Memory B cell (primary cell): Measurements from ENCODE around the gene ZDHHC4.
"Not testable (repeated sequence)": the region's sequence is repeated elsewhere in the genome, so short reads cannot be mapped to it uniquely, and the experiment has no call there.

Experiments used
- ATAC-seq: fragments of 150-1000 bp; cut with Tn5 transposase; 2 replicates; pipeline ENCODE4 v1.10.0; 2021; ENCODE audit warnings: low read depth, mild to moderate bottlenecking, moderate library complexity
- DNase-seq, 2 donors: peaks; one replicate each; pipeline ENCODE4 v3.0.0; 2022; ENCODE audit warnings: low spot score in 2 of 2
- H3K27ac Mint-ChIP-seq: one replicate; pipeline ENCODE4 v1.8.0; 2022; ENCODE audit warnings: mild to moderate bottlenecking, moderate library complexity, mixed read lengths
- H3K27me3 Mint-ChIP-seq: one replicate; pipeline ENCODE4 v1.8.0; 2022; ENCODE audit warnings: mixed read lengths
- H3K36me3 Mint-ChIP-seq: one replicate; pipeline ENCODE4 v1.8.0; 2022; ENCODE audit warnings: mild to moderate bottlenecking, mixed read lengths
- H3K4me1 Mint-ChIP-seq: one replicate; pipeline ENCODE4 v1.8.0; 2022; ENCODE audit warnings: mixed read lengths
- H3K4me3 Mint-ChIP-seq: one replicate; pipeline ENCODE4 v1.8.0; 2022; ENCODE audit warnings: mild to moderate bottlenecking, moderate library complexity, mixed read lengths
- H3K9me3 Mint-ChIP-seq: one replicate; pipeline ENCODE4 v1.8.0; 2022; ENCODE audit warnings: mixed read lengths

Gene ZDHHC4

DNA sequence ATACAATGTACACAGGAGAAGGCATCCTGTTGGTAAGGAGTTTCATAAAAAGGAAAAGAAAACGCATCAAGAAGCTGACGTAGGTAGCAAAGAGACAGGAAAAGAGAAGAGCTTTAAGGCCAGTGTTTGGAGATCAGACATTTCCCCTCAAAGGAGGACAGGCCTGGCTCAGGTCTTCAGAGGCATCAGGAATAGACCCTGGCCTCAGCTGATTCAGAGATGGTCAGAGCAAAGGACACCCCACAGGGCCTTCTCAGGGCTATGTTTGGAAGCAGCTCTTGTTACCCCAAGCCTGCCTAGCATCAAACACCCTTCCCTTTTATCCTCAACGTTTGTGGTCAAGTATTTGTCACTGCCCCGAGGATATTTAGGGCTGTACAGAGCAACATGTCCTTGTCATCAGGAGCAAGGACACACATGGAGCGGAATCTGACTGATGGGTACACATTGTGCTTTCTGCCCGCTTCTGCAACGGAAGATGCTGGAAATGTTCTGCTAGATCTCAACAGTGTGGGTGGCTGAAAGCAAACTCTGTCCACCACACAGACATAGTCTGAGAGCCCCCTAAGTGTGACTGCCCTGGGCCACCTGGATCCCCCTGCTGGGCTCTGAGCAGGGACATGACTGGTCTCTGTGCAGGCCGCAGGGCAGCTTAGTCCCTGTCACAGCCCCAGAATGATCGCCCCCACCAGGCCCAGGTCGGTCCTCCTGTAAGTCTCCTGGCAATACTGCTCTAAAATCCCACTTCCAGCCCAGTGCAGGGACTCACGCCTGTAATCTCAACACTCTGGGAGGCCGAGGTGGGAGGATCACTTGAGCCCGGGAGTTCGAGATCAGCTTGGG lies 1.0 kb upstream of the ZDHHC4 start:
- DNase-seq: no peak
- Mint-ChIP-seq H3K27ac (no peak overlapping the region), H3K9me3 (no peaks in the 10 kb centered on the region)

DNA sequence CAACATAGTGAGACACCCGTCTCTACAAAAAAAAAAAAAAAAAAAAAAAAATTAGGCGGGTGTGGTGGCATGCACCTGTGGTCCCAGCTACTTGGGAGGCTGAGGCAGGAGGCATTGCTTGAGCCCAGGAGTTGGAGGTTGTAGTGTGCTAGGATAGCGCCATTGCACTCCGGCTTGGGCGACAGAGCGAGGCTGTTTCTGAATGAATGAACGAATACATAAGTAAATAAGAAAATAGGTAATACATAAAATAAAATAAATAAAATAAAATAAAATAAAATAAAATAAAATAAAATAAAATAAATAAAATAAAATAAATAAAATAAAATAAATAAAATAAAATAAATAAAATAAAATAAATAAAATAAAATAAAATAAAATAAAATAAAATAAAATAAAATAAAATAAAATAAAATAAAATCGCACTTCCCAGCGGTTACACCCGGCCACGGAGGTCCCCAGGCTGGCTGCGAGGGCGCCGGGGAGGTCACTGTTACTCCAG lies 336 bp upstream of the ZDHHC4 start:
- DNase-seq, H3K9me3 Mint-ChIP-seq, H3K27me3 Mint-ChIP-seq: not testable (repeated sequence)
- H3K36me3 Mint-ChIP-seq: peaks cover 11% of the 10 kb centered on the region
- H3K27ac Mint-ChIP-seq: peak overlapping the region; percentile 95
- H3K4me3 Mint-ChIP-seq: peak overlapping the region; percentile 90
- H3K4me1 Mint-ChIP-seq: peaks cover 17% of the 10 kb centered on the region
- peak; percentile 25 for ATAC-seq

More for the DNA sequence above, 1.0 kb upstream of the ZDHHC4 start:
- peaks cover 3% of the 10 kb centered on the region for H3K27me3 Mint-ChIP-seq
- no peak for ATAC-seq
- H3K4me3 Mint-ChIP-seq: peak overlapping the region; percentile 85
- H3K4me1 Mint-ChIP-seq: peaks cover 12% of the 10 kb centered on the region
- peaks cover 7% of the 10 kb centered on the region for H3K36me3 Mint-ChIP-seq

GRCh38 chr7:6578114-6579084 lies 1.1 kb downstream of the ZDHHC4 start:
- no peaks in the 10 kb centered on the region for H3K9me3 Mint-ChIP-seq
- ATAC-seq: no peak
- no peaks in the 10 kb centered on the region for H3K27me3 Mint-ChIP-seq

DNA sequence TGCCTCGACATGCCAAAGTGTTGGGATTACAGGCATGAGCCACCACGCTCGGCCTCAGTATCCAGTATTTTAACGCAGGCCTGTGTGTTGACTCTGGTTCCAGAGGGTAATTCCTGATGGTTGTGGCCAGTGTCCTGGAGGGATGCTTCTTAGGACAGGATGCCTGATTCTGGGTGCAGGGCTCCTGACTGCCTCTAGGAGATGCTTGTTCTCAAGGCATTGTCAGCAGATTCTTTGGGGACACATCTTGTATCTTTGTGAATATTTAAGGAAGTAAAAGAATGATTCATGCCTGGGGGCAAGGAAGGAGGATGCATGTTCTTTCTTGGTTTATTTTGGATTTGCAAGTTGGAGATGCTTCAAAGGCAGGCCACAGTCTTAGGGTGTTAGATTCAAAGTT lies 2.2 kb downstream of the ZDHHC4 start:
- DNase-seq (no peak), ATAC-seq (no peak)
- Mint-ChIP-seq H3K4me1 (peaks cover 19% of the 10 kb centered on the region), H3K4me3 (peak overlapping the region; percentile 14), H3K27me3 (no peaks in the 10 kb centered on the region), H3K27ac (peak overlapping the region; percentile 25), H3K36me3 (peaks cover 21% of the 10 kb centered on the region), H3K9me3 (no peaks in the 10 kb centered on the region)

More at GRCh38 chr7:6578114-6579084, 1.1 kb downstream of the ZDHHC4 start:
- Mint-ChIP-seq H3K4me1 (peaks cover 19% of the 10 kb centered on the region), H3K36me3 (peaks cover 16% of the 10 kb centered on the region), H3K4me3 (peak overlapping the region; percentile 90), H3K27ac (peak overlapping the region; percentile 95)
- DNase-seq: no peak

- not testable (repeated sequence) for H3K4me3 Mint-ChIP-seq, H3K27ac Mint-ChIP-seq
- peaks cover 37% of the 10 kb centered on the region for H3K36me3 Mint-ChIP-seq
These were observed 8.6 kb downstream of the ZDHHC4 start for GRCh38 chr7:6585746-6586432.

GRCh38 chr7:6588566-6588965 lies 11.3 kb downstream of the ZDHHC4 start:
- H3K36me3 Mint-ChIP-seq: peaks cover 29% of the 10 kb centered on the region
- H3K9me3 Mint-ChIP-seq: no peaks in the 10 kb centered on the region
- ATAC-seq: no peak
- peaks cover 9% of the 10 kb centered on the region for H3K4me1 Mint-ChIP-seq
- DNase-seq: no peak
- peak overlapping the region; percentile 47 for H3K27ac Mint-ChIP-seq
- no peaks in the 10 kb centered on the region for H3K27me3 Mint-ChIP-seq
- peak overlapping the region; percentile 34 for H3K4me3 Mint-ChIP-seq

More at GRCh38 chr7:6585746-6586432, 8.6 kb downstream of the ZDHHC4 start:
- H3K4me1 Mint-ChIP-seq: peaks cover 19% of the 10 kb centered on the region
- not testable (repeated sequence) for DNase-seq, H3K27me3 Mint-ChIP-seq, ATAC-seq, H3K9me3 Mint-ChIP-seq

DNA sequence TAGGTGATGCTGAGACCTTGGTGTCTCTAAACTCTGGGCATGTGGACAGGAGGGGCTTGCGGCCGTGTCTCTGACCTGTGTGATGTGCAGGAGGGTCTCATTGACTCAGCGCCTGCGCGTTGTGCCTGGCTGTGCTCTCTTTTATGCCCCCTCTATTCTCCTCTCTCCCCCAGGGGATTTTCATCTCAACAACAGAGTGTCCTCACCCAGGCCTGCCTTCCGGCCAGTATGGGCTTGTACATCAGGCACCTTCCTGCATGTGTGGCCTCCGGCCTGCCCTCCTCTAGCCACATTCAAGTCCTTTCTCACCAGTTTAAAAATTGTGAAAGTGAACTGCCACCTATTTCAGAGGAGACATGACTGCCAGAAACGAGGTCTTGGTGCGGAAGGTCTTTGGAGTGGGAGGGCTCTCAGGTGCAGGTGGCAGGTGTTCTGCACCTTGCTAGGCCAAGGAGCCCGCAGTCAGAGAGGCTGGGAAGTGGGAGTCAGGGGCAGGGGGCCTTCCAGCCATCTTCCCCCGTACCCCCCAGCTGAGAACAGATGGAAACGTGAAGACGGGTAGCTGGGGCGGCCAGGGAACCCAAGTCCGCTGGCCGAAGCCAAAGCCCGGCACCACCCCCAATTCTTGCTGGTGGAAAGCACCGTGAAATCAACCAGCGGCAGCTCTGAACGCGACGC lies 12.0 kb downstream of the ZDHHC4 start:
- ATAC-seq (no peak), DNase-seq (no peak)
- peak overlapping the region; percentile 68 for H3K4me3 Mint-ChIP-seq
- H3K9me3 Mint-ChIP-seq: no peaks in the 10 kb centered on the region
- H3K27ac Mint-ChIP-seq: peak overlapping the region; percentile 47
- H3K36me3 Mint-ChIP-seq: peaks cover 28% of the 10 kb centered on the region
- H3K27me3 Mint-ChIP-seq: no peaks in the 10 kb centered on the region
- peaks cover 9% of the 10 kb centered on the region for H3K4me1 Mint-ChIP-seq

DNA sequence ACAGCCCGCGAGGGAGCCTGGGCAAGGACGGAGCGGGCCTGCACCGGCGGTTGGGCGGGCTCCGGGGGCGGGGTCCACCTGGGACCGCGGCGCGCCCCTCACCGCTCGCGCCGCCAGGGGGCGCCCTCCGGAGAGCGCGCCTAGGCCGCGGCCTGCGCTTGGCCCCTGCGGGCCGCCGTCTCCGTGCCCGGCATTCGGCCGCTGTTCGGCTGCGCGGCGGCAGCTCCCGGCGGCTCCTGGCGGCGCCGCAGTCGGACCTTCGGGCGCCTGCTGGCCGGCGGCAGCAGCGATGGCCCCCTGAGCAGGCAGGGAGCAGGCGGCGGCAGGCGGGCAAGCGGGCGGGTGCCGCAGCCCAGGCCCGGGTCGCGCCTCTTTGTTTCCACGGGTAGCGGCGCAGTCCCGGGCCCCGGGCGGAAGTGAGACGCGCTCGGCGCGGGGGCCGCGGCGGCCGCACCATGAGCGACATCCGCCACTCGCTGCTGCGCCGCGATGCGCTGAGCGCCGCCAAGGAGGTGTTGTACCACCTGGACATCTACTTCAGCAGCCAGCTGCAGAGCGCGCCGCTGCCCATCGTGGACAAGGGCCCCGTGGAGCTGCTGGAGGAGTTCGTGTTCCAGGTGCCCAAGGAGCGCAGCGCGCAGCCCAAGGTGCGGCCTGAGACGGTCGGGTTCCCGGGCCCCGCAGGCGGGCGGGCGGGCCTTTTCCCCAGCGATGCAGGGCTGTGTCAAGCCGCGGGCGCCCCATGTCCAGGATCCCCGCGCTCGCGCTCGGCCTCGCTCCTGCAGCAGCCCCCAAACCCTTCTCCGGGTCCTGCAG lies 12.8 kb downstream of the ZDHHC4 start, which contains the start of gene INTS15:
TSS of gene INTS15 (plus strand) at position 193 of the 816 bp plus-strand sequence. CDS start at position 456, 263 bp downstream.
- no peaks in the 10 kb centered on the region for H3K9me3 Mint-ChIP-seq
- H3K4me1 Mint-ChIP-seq: peaks cover 9% of the 10 kb centered on the region
- H3K27me3 Mint-ChIP-seq: no peaks in the 10 kb centered on the region
- ATAC-seq (peak; percentile 87), DNase-seq (peak; percentile 89 to 94)
- peak within 1 kb of the TSS; percentile 88 for H3K4me3 Mint-ChIP-seq
- H3K27ac Mint-ChIP-seq: peak within 1 kb of the TSS; percentile 77
- H3K36me3 Mint-ChIP-seq: peaks cover 22% of the 10 kb centered on the region

- DNase-seq (no peak), ATAC-seq (no peak)
- Mint-ChIP-seq H3K9me3 (no peaks in the 10 kb centered on the region), H3K27ac (peak overlapping the region; percentile 77), H3K27me3 (no peaks in the 10 kb centered on the region), H3K36me3 (peaks cover 21% of the 10 kb centered on the region), H3K4me1 (peaks cover 9% of the 10 kb centered on the region), H3K4me3 (peak overlapping the region; percentile 88)
These were observed 13.4 kb downstream of the ZDHHC4 start for GRCh38 chr7:6590645-6591110.

DNA sequence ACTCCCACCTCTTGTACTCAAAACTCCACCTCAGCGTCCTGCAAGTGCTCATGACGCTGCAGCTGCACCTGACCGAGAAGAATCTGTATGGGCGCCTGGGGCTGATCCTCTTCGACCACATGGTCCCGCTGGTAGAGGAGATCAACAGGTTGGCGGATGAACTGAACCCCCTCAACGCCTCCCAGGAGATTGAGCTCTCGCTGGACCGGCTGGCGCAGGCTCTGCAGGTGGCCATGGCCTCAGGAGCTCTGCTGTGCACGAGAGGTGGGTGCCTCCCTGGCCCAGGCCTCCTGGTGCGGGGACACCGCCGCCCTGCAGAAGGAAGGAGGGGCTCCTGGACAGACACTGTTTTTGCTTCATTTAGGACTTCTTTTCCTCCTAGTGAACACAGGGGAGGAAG lies 22.8 kb downstream of the ZDHHC4 start:
- no peak for ATAC-seq
- no peak overlapping the region for H3K4me3 Mint-ChIP-seq
- H3K36me3 Mint-ChIP-seq: peaks cover 25% of the 10 kb centered on the region
- peaks cover 5% of the 10 kb centered on the region for H3K4me1 Mint-ChIP-seq
- no peak overlapping the region for H3K27ac Mint-ChIP-seq
- no peaks in the 10 kb centered on the region for H3K9me3 Mint-ChIP-seq
- DNase-seq: no peak
- no peaks in the 10 kb centered on the region for H3K27me3 Mint-ChIP-seq

DNA sequence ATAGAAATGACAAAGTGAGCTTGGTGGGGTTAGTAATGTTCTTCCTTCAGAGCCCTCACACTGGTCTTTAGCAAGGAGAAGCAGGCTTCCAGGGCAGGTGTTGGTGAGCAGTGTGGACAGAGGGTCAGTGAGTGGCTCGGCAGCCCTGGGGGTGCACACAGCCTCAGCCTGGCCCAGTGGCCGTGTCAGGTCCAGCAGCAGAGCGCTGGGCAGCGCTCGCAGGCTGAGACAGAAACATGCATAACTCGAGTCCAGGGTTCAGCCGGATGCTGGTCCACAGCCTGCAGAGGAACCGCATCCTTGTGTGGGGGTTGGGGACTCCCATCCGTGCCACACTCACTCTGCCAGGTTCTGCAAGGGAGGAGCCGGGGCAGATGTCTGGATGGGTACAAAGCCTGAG lies 27.2 kb downstream of the ZDHHC4 start:
- Mint-ChIP-seq H3K9me3 (no peaks in the 10 kb centered on the region), H3K27me3 (no peaks in the 10 kb centered on the region), H3K4me3 (no peak overlapping the region), H3K36me3 (peaks cover 11% of the 10 kb centered on the region), H3K4me1 (peaks cover 3% of the 10 kb centered on the region), H3K27ac (no peak overlapping the region)
- no peak for DNase-seq
- ATAC-seq: no peak

DNA sequence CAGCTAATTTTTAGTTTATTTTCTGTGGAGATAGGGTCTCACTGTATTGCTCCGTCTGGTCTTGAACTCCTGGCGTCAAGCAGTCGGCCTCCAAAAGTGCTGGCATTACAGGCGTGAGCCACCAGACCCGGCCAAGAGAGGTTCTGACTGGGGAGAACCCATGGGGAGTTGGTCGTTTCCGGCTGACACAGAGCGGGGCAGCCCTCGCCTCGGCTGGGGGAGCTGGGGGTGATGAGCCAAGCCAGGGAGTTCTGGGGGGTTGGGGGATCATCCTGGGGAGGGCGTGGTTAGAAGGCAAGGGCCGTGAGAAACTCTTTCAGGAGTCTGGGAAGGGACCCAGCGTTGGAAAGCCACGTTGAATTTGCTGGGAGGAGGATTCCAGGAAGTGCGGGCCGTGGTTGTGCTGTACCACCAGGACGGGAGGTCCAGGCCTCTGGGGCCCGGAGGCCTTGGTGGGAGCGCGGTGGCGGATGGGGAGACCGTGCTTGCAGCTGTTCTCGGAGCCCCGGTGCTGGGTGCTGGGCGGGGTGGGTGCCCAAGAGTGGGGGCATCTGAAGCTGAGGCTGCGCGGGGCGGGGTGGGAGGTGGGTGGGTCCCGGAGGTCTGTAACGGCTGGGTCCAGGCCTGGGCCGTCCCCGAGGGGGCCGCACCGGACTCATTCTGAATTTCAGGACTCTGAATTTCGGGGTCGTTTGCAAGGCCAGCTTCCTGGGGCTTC lies 29.8 kb downstream of the ZDHHC4 start:
- ATAC-seq (no peak), DNase-seq (no peak)
- no peak overlapping the region for H3K27ac Mint-ChIP-seq
- peaks cover 8% of the 10 kb centered on the region for H3K36me3 Mint-ChIP-seq
- no peaks in the 10 kb centered on the region for H3K9me3 Mint-ChIP-seq
- no peak overlapping the region for H3K4me3 Mint-ChIP-seq
- peaks cover 6% of the 10 kb centered on the region for H3K4me1 Mint-ChIP-seq
- H3K27me3 Mint-ChIP-seq: no peaks in the 10 kb centered on the region
